ENCODE measurements around the gene PRKRA.
"Not testable (repeated sequence)": the region's sequence is repeated elsewhere in the genome, so short reads cannot be mapped to it uniquely, and the experiment has no call there.

Gene PRKRA

DNA sequence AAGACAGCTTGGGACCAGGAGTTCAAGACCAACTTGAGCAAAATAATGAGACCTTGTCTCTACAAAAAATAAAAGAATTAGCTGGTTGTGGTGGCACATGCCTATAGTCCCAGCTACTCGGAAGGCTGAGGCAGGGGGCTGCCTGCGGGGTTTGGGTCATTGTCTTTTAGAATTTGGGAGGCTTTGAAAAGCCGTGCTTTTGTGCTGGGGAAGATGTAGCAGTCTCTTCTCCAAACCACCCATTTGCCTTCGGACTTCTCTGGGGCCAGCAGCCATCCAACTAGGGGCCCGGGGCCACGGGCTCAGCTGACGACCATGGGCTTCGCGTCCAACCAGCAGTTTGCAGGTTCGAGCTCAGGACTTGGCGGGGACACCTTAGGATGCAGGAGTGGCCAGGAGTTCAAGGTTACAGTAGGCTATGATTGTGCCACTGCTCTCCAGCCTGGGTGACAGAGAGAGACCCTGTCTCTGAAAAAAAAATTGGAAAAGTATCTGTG lies 6.5 kb upstream of the PRKRA start:
- no peak for DNase-seq (ENCODE audit: low read depth)

DNA sequence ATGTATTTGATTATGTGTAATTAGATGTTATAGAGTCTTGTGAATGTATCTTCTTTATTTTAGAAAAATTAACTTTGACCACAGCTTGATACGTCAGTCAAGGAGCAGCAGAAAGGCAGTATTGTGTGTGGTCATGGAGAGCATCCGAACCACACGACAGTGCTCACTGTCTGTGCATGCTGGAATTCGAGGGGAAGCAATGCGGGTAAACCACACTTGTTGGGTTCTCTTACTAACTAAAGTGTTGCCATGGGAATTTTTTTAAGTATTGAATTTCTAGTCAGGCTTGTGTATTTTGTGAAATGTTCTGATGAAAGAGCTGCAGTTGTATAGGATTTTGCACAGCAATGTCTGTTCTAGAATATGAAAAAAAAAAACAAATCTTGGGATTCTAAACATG lies 5.0 kb upstream of the PRKRA start:
- no peak for DNase-seq (ENCODE audit: low read depth)

DNA sequence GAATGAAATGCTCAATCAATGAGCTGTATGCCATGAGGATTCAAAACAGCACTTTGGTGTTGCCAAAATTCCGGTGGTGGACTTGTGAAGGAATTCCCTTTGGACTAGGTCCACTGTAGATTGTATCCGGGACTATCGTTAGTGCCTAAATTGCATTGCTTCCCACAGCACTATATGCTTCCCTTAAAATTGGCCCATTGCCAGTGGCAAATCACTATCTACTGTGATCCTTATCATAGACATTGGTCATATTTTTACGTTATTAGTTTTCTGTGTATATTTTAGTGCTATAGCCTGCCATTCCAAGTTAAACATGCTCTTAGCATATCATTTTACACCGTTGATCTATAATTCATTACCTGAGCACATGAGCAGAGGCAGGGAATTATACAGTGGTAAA lies 1.9 kb upstream of the PRKRA start:
- no peak for DNase-seq (ENCODE audit: low read depth)

DNA sequence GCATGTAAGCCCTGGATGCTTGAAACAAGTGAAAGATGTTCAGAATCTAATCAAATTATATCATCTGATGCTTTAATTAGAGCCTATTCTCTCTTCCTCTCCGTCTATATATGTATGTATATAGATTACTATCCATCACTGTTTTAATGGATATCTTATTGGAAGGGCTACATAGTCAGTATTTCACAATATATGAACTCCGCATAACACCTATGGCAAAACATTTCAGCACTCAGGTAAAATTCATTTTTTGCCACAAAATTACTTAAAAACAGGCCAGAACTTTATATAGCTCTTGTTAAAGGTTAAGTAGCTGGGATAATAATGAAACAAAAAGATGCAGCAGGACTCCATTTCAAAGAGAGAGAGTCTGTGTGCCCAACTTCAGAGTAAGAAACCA lies 1.4 kb upstream of the PRKRA start:
- DNase-seq (ENCODE audit: low read depth), result no peak

DNA sequence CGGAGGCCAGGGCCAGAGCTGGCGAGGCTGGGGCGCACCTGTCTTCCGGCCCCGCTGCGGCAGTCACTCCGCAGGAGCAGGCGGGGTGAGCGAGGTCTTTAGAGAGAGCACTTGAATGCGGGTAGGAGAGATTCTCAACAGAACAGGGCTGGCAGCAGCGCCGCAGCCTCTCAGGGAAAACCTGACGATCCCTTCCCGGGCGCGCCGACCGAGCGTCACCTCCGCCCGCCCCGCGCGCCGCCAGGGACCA lies 526 bp downstream of the PRKRA start:
- DNase-seq (ENCODE audit: low read depth), result no peak

DNA sequence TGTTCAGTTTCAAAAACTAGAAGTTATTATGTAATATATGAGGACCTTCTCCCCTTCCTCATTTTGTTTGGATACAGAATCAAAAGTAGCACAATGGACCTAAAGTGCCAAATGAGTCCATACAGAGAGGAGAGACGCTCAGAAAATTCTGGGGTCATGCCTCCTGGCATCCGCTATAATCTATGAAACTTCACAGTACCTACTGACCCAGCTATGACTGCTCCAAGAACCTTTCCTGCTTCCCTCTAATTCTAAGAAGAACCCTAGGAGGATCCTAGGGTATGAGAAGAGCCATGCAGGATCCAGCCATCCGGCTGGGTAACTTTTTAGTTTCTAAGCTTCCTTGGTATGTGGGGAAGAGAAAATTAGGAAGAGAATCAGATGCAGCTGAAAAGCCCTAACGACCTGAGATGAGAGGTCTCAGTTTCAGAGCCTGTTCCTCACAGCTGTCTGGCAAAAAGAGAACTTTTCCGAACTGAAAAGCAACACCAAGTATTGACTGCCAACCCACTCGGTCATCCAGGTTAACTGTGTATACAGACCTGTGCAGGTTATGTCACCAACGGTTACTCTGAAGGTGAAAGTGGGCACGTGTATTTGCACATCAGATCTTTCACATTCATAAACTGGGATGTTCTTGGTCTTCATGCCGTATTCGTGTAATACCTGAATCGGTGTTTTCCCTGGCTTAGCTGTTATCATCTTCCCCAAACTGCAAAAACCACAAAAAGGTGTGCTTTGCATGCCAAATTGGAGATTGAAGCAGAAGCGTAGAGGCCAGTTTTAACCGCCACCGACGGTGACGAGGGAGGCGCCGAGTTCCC lies 1.1 kb downstream of the PRKRA start:
- no peak for DNase-seq (ENCODE audit: low read depth)

DNA sequence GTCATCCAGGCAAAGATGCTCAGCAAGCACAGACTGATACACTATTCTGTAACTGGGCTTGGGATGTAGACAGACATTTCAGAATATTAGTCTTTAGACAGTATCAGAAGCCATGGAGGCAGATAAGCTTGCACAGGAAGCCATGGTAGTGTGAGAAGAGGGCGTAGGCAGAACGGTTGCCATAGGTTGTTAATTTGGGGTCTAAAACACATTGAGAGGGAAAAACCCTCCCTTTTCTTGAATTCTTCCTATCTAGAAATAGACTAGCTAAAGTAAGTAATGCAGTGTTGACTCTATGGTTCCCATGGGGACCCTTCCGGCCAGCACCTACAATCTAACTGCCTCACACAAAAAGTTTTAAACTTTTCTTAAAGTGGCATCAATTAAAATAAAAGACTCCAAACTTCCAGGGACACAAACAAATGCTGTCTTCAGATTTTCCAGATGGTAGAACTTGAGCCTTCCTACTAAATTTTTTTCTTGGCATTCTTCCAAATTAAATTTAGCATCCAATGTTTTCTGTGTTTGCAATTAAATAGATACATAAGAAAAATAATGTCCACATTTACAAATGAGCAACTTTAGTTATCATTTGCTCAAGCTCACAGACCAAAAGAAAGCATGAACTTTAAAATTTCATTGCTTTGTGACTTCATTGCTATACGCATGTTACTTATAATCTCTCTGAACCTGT lies 1.9 kb downstream of the PRKRA start:
- no peak for DNase-seq (ENCODE audit: low read depth)

DNA sequence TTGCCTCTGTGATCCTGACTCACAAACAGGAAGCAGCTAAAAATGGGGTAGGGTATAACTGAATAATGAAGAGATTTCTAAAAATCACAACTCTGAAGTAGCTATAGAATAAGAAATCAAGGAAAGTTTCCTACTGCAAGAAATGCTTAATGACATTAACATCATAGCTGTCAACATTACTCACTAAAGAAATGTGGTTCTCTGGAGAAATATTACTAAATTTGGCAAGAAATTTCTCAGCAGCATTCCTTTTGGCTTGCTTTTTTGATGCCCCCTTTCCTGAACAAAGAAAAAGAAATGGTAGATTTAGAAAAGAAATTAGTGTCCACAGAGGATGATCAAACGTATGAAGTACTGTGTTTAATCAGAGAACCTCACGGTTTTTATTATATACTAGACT lies 9.5 kb downstream of the PRKRA start:
- DNase-seq (ENCODE audit: low read depth), result no peak

DNA sequence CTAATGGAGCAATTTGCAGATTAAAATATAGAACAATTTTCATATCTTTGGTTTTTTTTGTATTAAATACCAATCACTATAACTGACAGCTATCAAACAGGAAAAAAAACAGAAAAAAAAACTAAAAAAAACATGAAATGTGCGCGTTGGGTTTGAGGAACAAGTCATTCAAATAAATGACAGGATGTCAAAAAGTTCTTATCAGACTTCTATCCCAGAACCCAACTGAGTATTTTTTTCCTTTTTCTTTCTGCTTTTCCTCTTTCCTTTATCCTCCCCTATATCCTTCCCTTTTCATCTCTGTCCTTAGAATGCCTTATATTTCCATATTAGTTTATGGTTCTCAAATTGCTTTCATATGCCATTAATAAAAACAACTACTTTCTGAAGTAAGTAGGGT lies 14.3 kb downstream of the PRKRA start:
- no peak for DNase-seq (ENCODE audit: low read depth)

DNA sequence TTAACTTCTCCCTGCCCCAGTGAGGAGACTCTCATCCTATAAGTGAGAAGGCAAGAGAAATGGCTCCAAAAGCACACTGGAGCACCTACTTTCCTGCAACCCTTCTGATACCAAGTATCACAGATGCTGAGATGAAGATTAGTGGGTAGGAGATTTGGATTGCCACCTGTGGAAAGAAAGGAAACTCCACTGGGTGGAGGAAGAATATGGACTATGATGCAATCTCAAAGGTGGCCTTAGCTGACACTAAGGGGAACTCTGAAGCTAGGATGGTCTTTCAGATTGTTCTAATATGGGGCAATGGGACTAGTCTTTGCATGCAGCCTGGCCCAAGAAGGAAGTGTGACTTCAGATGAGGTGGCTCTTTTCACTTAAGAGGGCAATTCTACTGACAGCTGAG lies 21.6 kb downstream of the PRKRA start:
- DNase-seq (ENCODE audit: low read depth), result no peak

DNA sequence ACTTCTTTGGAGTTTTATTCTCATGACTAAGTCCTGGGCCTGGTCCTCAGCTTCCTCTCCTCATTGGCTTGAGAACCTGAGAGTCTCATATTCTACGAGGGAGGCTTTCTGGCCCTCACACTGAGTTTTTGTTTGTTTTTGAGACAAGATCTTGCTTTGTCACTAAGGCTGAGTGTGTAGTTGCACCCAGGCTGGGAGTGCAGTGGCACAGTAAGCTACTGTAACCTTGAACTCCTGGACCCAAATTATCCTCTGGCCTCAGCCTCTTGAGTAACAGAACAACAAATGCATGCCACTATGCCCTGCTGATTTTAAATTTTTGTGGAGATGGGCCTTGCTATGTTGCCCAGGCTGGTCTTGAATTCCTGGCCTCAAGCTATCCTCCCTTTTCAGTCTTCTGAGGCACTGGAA lies 22.6 kb downstream of the PRKRA start:
- DNase-seq (ENCODE audit: low read depth), result no peak

DNA sequence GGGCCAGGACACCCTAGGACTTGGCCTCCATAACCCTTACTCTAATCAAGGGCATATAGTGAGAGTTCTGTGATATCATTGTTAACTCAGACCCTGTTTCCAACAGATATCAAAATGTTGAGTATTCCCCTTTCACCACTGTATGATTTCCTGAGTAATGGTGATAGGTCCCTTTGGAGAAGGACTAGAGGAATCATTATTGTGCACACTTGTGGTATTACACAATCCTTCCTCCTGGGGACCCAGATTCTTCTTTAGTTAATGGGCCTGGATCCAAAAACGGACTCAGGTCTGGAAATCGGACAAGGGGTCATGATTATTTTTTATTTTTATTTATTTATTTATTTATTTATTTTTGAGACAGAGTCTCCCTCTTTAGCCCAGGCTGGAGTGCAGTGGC lies 23.5 kb downstream of the PRKRA start:
- no peak for DNase-seq (ENCODE audit: low read depth)

DNA sequence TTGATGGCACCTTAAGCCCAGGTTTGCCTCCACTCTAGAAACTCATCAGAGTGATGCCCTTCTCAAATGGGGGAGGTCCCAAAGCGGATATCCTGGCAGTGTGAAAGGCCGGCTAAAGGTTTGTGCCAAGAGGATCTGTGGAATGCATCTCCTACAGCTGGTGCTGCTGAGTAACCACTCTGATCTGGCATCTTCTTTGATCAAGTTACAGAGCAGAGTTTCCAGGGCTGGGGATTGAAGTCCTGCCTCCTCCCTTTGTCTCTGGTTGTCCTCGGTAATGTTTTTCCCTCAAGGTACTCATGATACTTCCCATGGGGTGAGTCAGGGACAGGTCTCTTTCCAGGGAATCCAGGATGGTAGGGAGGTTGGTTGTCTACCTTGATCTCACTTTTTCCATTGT lies 24.6 kb downstream of the PRKRA start:
- DNase-seq (ENCODE audit: low read depth), result no peak

DNA sequence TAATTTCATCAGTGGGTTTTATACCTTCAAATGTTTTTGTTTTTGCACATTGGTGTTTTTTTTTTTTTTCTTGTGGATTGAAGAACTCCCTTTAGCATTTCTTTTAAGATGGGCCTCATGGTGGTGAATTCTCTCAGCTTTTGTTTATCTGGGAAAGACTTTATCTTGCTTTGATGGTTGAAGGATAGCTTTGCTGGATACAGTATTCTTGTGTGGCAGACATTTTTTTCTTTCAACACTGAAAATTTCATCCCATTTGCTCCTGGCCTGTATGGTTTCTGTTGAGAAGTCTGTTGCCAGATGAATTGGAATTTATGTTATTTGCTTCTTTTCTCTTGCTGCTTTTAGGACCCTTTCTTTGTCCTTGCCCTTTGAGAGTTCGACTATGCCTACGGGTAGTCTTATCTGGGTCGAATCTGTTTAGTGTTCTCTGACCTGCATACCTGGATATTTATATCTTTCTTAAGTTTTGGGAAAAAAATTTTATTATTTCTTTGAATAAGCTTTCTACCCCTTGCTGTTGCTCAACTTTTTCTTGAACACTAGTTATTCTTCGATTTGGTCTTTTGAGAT lies 25.6 kb downstream of the PRKRA start:
- no peak for DNase-seq (ENCODE audit: low read depth)

DNA sequence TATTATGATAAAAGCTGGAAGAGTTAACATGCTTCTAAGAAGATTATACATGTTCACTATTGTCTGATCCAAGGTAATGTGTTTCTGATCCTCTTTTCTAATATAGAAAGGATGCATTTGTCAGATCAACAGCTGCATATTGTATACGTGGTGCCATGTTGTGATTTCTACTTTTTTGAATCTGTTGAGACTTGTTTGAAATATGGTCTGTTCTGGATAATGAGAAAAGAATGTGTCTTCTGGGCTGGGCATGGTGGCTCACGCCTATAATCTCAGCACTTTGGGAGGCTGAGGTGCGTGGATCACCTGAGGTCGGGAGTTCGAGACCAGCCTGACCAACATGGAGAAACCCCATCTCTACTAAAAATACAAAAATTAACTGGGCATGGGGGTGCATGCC lies 27.2 kb downstream of the PRKRA start:
- not testable (repeated sequence) for DNase-seq (ENCODE audit: low read depth)

DNA sequence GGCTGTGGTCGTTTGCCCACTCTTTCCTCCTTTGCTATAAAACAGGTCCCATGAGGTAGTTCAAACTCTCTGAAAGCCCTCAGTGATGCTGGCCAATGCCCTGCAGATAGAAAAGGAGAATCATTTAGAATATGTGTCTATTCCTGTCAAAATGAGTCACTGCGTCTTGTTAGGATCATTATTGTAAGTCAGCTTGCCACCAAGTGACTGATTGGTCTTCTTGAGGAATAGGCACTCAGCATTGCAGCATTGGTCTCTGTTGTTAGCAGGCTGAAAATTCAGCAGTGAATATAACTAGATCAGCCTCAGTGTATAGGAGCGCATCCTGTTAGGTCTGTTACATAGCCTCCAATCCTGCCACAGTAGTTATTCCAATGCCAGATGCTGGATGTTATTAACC lies 28.9 kb downstream of the PRKRA start:
- no peak for DNase-seq (ENCODE audit: low read depth)

DNA sequence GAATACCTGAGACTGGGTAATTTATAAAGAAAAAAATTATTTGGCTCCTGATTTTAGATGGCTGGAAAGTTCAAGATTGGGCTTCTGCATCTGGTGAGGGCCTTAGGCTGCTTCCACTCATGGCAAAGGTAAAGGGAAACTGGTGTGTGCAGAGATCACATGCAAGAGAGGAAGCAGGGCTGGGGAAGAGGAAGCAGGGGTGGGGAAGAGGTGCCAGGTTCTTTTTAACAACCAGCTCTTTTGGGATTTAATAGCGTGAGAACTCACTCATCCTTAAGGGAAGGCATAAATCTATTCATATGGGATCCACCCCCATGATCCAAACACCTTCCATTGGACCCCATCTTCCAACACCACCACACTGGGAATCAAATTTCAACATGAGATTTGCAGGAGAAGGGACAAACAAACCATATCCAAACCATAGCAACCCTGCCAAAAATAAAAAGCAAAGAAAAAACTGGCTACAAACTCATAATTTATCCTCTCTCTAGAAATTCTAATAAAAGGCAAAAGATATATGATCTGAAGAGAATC lies 30.4 kb downstream of the PRKRA start:
- DNase-seq (ENCODE audit: low read depth), result no peak

DNA sequence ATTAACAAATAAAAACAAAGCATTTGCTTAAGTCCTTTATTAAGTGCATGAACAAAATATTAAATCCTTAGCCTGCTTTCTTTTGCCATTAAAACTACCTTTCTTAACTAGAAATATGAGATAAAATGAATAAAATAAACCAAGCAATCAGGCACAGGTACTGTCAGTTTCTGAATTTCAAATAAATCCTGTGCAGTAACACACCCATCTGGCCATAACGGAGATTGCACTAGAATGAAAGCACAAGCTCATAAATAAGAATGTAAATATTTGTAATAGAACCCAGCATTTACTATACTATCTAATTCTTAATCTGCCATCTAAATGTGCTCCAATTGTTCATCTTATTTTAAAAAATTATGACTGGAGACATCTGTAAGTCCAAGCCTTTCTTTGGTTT lies 31.9 kb downstream of the PRKRA start:
- DNase-seq (ENCODE audit: low read depth), result no peak

DNA sequence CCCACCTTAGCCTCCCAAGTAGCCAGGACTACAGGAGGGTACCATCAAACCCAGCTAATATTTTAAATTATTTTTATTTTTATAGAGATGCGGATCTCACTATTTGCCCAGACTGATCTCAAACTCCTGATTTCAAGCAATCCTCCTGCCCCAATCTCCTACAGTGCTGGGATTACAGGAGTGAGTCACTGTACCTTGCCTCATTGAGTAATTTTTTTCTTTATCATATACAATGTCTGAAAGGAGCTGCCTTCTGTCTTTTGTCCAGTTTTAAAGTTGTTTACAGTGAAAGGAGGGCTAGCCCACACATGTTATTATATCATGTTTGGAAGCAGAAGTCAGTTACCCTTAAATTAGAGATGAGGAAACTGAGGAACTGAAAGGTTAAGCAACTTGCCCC lies 32.5 kb downstream of the PRKRA start:
- no peak for DNase-seq (ENCODE audit: low read depth)

DNA sequence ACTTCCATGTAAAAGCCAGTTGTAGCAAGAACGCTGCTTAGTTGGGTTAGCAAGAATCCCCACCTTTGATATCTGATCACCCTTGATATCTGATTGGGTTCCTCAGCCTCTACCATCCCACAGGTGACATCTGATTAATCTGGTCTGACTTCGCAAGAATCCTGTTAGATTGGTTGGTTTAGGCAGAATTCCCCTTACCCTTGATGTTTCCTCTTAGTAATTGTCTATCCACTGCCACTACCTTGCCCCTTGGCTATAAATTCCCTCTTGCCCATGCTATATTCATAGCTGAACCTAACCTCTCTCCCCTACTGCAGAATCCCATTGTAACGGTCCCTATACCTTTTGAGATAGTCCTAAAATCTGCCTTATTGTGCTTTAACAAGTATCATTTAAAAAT lies 33.1 kb downstream of the PRKRA start:
- no peak for DNase-seq (ENCODE audit: low read depth)

DNA sequence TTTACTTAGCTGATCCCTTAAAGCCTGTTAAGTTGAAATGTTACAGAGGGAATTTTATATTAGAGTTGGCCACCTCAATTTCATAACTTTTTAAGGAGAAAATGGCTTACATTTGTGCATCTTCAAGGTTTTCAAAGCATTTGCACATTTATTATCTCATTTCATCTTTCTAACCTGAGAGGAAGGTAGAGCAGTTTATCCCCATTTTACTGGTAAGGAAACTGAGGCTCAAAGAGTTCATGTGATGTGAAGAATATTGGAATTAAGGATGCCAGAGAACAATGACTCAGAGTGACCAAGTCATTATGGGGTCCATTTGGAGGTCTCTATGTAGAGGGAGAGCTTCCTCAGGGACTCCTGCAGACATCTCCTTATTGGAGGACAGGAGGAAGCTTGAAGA lies 35.0 kb downstream of the PRKRA start:
- no peak for DNase-seq (ENCODE audit: low read depth)

DNA sequence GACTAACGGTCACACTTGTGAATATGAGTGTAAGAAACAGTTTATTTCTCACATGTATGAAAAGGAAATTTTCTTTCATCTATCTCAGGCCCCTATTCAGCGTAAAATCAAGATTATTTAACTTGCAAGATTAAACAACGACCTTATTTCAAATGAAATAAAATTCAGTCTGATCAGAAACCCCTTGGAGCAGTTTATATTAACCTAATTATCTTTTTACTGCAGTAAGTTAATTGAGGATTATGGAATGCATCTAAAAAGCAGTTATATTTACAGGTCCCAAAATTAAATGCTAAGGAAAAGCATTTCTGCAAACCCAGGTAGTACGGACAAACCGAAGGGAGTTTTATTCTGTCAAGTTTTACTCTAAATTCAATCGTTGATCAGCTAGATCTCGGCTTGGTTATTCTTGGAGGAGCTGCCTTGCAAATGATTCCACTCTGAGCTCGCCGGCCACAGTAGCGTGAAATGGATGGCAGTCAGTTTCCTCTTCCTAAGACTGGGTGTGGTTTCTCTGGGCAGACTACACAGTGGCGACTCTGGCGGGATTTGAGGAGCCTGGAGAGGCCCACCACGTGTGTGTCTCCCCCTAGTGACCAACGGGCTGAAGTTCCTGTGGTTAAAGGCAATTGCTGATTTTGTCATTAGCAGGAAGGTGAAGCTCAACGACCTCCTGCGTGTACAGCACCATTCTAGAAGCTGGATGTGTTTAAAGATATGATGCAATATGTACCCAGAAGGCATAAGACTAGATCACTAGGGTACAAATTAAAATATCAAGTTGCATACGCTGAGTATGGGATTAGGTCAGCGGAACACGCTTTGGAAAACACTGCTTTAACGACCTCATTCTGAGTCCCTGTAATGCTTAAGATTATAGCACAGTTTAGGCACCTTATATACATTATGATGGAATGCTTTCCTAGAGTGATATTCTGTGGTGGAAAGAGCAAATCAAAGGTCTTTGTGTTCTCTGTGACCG lies 36.4 kb downstream of the PRKRA start:
- peak; percentile 68 for DNase-seq (ENCODE audit: low read depth)

All from stimulated activated CD8-positive, alpha-beta memory T cell treated with anti-CD3 and anti-CD28 coated beads, Interleukin-4, amount 100 ng/mL, for 24 hours (primary cell).